HG03442 (cell line): Measurements from ENCODE around the gene TCF12.

Source experiments
- ATAC-seq: cut with Tn5 transposase; IDR thresholded peaks from one replicate; pipeline ENCODE4 v1.9.1; 2021; ENCODE audit warnings: mild to moderate bottlenecking, moderate library complexity; ENCODE audit not compliant: unreplicated experiment

Gene TCF12

GRCh38 chr15:57285386-57285785 lies 366.9 kb downstream of the TCF12 start:
- ATAC-seq: no peak

DNA sequence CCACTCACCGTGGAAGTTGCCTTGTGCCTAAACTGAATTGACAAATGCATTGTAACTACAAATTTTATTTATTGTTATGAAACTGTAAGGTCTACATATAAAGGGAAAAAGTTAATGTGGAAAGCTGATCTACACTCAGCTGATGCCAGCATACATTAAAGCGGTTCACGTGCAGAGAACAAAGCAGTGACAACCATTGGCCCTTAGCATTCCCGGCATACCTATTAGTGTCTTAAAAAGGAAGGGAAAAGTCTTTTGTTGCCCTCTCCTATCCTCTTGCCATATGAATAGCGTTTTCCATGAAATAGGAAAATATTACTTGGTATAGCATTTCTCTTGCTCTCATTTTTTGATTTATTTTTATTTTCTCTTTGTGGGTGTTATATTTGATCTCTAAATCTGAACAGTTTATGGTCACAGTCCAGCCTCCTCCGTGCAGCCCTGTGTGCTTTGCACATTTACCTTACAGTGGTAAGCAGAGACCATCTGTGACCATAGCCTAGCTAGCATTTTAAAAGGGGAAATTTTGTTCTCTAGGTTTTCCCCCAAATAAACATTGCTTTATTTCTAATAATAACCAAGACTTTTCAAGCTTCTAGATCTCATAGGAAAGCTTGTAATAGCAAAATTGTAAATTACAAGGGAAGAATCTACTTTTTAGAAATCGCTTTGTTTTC lies 368.1 kb downstream of the TCF12 start:
- no peak for ATAC-seq

DNA sequence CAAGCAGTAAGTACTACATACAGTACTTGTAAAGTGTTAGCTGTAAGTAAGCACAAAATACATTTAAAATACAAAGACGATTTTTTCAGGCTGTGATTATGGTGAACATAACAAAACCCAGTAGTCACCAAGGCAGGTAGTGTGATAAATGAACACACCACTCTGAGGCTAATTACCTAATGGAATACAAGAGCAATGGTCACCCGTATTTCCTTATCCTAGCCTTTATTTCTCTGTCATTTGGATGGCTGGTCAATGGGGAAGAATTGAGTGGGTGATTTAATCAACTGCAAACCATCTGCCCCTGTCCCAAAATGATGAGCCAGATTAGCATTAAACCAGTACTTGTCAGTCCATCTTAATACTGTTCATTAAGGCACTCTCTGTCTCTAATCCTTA lies 368.7 kb downstream of the TCF12 start:
- no peak for ATAC-seq

- no peak for ATAC-seq
Measured at GRCh38 chr15:57288926-57289580, 370.6 kb downstream of the TCF12 start.

GRCh38 chr15:57290187-57290586 lies 371.7 kb downstream of the TCF12 start:
- no peak for ATAC-seq

- no peak for ATAC-seq
Measured at GRCh38 chr15:57290826-57291225, 372.4 kb downstream of the TCF12 start.

DNA sequence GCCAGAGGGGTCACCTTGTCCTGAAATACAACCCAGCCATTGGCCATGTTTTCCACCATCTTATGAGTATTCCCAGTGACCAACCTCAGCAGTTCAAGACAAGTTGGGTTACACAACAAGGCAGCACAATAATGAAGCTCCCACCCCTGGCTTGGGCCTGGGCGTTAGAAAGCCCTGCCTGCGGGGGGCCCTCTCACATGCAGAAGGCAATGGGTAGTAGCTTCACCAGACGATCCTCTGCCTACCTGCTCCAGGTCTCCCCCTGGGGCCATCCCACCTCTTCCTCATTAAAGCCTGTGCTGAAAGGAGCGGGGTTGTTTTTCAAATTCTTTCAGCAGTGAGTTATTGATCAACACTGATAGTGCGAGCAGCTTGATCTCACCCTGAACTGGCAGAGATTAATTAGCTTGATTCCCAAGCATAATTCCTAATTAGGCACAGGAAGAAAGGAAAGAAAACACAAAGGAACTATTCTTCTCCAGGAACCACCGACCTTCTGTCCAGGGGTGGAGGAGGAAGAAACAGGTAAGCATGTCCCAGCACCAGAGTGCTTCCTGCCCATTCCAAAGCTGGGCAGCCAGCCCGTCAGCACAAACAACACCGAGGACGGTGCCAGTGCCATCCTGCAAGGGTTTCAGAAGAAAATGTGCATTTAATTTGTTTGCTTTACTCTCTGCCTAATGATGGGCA lies 378.2 kb downstream of the TCF12 start:
- ATAC-seq: no peak

DNA sequence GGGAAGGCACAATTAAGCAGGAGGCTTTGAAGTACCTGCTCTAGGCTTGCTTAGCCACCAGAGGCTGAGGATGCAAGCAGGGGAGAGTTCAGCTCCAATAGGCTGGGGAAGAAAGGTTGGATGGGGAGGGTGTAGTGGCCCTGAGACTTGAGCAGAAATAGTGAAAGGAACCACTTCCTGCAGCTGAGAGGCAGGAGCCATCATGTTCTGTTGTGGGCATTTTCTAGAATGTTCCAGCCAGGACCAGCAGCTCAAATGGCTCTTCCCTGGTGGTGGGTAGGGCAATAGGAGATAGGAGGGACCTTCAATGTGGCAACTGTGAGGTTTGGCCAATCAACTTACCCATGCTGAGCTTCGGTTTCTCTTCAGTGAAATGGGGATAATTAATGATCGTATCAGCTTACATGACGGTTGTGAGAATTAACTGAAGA lies 378.7 kb downstream of the TCF12 start:
- no peak for ATAC-seq

- no peak for ATAC-seq
Measured at GRCh38 chr15:57297630-57298029, 379.2 kb downstream of the TCF12 start.

- ATAC-seq: no peak
Measured at GRCh38 chr15:57298204-57298603, 379.8 kb downstream of the TCF12 start.

DNA sequence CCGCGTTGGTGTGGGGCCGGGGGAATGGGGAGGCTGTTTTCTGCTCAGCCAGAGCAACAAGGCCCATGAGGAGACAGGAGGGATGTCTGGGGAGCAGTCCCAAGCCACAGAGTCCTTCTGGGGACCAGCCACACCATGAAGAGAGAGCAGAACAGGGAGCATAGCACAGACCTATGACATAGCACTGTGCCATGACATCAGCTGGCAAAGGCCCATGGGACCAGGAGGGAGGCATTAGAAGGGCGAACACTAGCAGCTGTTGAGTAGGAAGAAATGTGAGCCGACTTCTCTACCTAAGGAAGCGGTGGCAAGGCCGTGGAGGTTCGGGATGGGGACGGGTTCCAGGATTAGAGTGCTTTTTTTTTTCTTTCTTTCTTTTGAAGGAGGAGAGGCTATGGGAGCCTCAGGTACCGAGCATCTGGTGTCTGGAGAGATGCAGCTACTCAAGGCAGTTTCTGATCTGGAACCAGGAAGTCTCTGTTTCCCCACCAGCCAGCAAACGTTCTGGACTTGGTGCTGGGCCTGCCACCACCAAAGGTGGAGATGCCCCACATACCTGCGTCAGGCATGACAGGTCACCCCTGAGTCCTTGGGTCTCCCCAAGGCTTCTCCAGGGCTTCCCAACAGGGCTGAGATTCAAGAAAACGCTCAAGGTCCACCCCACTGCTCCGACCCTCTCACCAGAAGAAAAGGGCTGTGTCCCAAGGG lies 380.6 kb downstream of the TCF12 start:
- no peak for ATAC-seq

GRCh38 chr15:57301307-57301706 lies 382.9 kb downstream of the TCF12 start:
- no peak for ATAC-seq

DNA sequence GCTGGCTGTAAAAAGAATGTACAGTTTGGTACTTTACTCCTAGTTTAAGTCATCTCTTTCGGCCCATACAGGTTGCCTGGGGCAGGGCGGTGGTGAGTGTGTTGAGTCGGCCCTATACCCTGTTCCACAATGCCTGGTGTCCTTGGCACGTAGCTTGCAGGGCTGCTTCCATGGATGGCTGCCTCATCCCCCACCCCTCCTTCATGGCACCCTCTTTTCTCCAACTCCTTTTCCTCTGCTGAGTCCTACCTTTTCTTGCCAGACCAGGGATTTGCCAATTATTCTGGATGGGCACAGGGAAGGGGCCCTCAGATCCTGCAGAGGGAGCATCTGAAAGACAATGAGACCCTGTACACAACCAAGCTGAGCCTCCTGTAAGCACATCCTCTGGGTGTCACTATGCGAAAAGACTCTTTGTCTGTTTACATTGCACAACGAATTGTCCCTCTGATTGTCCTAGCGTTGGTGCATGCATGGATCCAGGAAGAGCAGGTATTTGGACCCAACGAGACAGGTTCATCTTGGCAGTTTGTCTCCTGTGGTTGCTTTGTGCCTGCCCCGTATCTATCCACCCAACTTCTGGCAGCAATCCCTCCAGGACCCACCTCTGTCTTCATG lies 384.3 kb downstream of the TCF12 start:
- no peak for ATAC-seq

DNA sequence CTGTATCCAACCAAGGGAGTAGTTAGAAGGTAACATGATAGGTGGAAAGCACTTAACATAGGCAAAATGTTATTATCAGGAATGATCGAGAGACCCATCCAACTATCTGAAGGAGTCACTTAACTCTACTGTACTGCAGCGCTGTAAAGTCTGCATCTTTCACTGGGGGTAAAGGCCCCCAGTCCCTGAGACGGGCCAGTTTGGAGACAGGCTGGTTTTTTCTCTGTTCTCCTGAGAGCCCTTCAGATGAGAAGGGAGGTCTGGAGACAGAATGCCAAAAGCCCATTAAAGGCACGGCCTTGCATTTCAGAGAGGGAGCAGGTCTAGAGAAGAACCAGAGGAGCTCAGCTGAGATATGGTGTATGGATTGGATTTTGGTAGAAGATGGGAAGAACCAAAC lies 386.6 kb downstream of the TCF12 start:
- no peak for ATAC-seq

DNA sequence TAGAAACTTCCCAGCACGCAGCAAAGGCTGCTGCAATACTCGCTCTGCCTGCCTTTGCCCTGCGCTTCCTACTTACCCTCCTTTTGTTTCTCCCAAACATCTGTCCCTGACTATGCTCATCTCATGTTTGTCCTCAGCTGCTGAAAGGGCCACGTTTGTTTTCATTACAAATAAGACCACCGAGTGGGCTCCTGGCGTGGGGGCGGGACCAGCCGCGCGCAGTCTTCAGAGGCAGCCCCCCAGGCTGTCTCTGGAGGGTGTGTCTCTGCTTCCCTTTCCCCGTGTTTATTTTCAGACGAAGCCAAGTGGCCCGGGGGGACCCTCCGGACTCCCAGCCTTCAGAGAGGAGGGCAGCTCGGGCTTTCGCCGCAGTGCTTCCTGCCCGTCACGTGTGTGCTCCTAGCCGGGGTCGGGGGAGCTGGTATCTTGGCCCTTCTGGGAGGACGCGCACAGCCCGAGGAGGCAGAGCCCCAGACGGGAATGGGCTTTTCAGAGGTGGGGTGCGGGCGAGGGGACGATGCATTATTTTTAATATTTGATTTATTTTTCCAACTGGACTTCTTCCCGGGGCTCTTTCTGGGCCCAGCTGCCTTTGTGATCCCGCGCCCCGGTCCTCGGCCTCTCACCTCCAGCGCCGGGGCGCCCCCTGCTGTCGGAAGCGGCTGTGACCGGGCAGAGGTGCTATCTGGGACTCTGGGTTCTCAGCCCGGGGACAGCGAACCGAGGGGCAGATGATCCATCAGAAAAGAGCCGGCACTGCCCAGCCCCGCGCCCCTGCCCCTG lies 387.9 kb downstream of the TCF12 start:
- peak; percentile 60 for ATAC-seq

GRCh38 chr15:57306944-57307411 lies 388.5 kb downstream of the TCF12 start:
- no peak for ATAC-seq

- ATAC-seq: no peak
Measured at GRCh38 chr15:57307527-57308169, 389.2 kb downstream of the TCF12 start.

DNA sequence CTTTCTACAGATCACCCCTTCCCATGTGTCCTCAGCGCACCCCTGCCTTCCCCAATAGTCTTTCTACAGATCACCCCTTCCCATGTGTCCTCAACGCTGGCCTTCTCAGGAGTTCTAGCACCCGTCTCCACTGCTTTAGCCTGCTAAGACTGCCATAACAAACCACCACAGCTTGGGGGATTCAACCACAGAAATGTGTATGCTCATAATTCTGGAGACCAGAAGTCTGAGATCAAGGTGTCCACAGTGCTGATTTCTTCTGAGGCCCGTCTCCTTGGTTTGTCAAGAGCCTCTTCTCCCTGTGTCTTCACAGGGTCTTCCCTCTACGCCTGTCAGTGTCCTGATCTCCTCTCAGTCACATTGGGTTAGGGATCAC lies 389.7 kb downstream of the TCF12 start:
- ATAC-seq: no peak

GRCh38 chr15:57309856-57310760 lies 391.7 kb downstream of the TCF12 start:
- ATAC-seq: no peak
